Measurements from ENCODE around the gene RUSF1.

DNA sequence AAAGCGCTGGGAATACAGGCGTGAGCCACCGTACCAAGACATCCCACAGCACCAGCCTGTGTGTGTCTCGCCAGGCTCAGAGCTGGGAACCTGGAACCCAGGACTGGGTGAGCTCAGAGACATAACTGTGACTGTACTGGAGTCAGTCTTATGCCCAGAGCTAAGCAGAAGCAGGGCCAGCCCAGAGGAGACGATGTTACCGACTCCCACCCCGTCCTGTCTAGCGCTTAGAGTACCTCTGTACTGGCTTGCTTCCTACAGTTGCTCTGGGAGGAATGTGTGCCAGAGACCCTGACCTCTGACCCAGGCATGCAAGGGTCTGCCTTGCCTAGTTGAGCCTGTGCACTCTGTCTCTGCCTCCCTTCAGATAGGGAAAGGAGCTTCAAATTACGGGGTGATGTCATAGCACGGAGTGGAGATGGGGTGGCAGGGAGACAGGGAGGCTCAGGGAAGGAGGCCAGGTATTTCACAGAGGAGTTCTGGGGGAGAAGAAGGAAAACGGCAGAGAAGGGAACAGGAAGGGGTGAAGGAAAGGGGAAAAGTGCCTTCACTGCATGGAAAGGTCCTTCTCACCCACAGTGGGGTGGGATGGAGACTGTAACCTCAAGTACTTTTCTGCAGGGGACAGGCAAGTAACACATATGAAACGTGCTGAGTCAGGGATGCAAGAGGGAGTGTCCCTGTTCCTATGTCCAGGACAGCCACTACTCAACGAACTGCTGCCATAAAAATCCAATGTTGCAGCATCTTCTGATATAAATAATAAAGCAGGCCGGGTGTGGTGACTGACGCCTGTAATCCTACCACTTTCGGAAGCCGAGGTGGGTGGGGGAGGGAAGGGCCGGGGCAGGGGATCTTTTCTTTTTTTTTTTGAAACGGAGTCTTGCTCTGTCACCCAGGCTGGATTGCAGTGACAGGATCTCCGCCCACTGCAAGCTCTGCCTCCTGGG is 54.7 kb downstream of the RUSF1 start:
- no peak for TF ChIP-seq CTCF (IDR thresholded peaks at IDR 0.05; ENCODE audit: insufficient read depth, low read length, poor library complexity, severe bottlenecking)
- no peak for TF ChIP-seq EZH2phosphoT487 (conservative IDR thresholded peaks at IDR 0.05; ENCODE audit: low read length)
